ENCODE results near the gene ZNF37A.

The ZNF37A gene

GRCh38 chr10:38093816-38094157, 350 bp upstream of the ZNF37A start:
- peak overlapping the region; percentile 79 for H3K4me3 ChIP-seq (ENCODE audit: insufficient read depth, low read length, poor library complexity, severe bottlenecking)
- H3K9me2 ChIP-seq (replicated peaks; ENCODE audit: insufficient read depth, low read length) = no peaks in the 10 kb centered on the region
- TF ChIP-seq CTCF (IDR thresholded peaks at IDR 0.05; ENCODE audit: insufficient read depth, low read length, poor library complexity, severe bottlenecking) (no peak), EZH2phosphoT487 (conservative IDR thresholded peaks at IDR 0.05; ENCODE audit: low read length) (no peak)
- H3K9me3 ChIP-seq (ENCODE audit: insufficient read depth, low read length) = no peaks in the 10 kb centered on the region
- peaks cover 22% of the 10 kb centered on the region for H3K36me3 ChIP-seq (ENCODE audit: low read length)
- H3K27me3 ChIP-seq (ENCODE audit: low read length) = no peaks in the 10 kb centered on the region
- H3K4me2 ChIP-seq (ENCODE audit: low read depth, low read length, poor library complexity, severe bottlenecking) = peak overlapping the region; percentile 87
- no peak overlapping the region for H3K27ac ChIP-seq (ENCODE audit: low read depth, low read length)
- H3K9ac ChIP-seq (ENCODE audit: low read length) = peak overlapping the region; percentile 90
- H3K79me2 ChIP-seq (ENCODE audit: insufficient read depth, low read length) = peaks cover 9% of the 10 kb centered on the region
- H3F3A ChIP-seq (ENCODE audit: insufficient read depth) = 0 out of 2 replicates have a peak, but pooled peaks cover 2% of the 10 kb centered on the region
- peak overlapping the region; percentile 95 for H2AFZ ChIP-seq (ENCODE audit: low read depth, low read length, severe bottlenecking)
- H4K20me1 ChIP-seq (ENCODE audit: low read depth, low read length) = no peaks in the 10 kb centered on the region

- Histone ChIP-seq H3K9me3 (ENCODE audit: insufficient read depth, low read length) (no peaks in the 10 kb centered on the region), H2AFZ (ENCODE audit: low read depth, low read length, severe bottlenecking) (peak overlapping the region; percentile 95), H4K20me1 (ENCODE audit: low read depth, low read length) (no peaks in the 10 kb centered on the region), H3K27me3 (ENCODE audit: low read length) (no peaks in the 10 kb centered on the region), H3K9me2 (replicated peaks; ENCODE audit: insufficient read depth, low read length) (no peaks in the 10 kb centered on the region), H3F3A (ENCODE audit: insufficient read depth) (0 out of 2 replicates have a peak, but pooled peaks cover 2% of the 10 kb centered on the region), H3K36me3 (ENCODE audit: low read length) (peaks cover 28% of the 10 kb centered on the region), H3K4me2 (ENCODE audit: low read depth, low read length, poor library complexity, severe bottlenecking) (peak overlapping the region; percentile 87), H3K9ac (ENCODE audit: low read length) (peak overlapping the region; percentile 90), H3K27ac (ENCODE audit: low read depth, low read length) (no peak overlapping the region), H3K79me2 (ENCODE audit: insufficient read depth, low read length) (peaks cover 9% of the 10 kb centered on the region), H3K4me3 (ENCODE audit: insufficient read depth, low read length, poor library complexity, severe bottlenecking) (peak overlapping the region; percentile 79)
- TF ChIP-seq EZH2phosphoT487 (conservative IDR thresholded peaks at IDR 0.05; ENCODE audit: low read length) (no peak), CTCF (IDR thresholded peaks at IDR 0.05; ENCODE audit: insufficient read depth, low read length, poor library complexity, severe bottlenecking) (no peak)
Observed at GRCh38 chr10:38094927-38095574, 914 bp downstream of the ZNF37A start.

GRCh38 chr10:38102880-38103279, 8.7 kb downstream of the ZNF37A start:
- H3K79me2 ChIP-seq (ENCODE audit: insufficient read depth, low read length) = no peaks in the 10 kb centered on the region; the same call in 1 of the 2 replicates
- H3K4me3 ChIP-seq (ENCODE audit: insufficient read depth, low read length, poor library complexity, severe bottlenecking) = no peak overlapping the region
- no peak overlapping the region for H3K4me2 ChIP-seq (ENCODE audit: low read depth, low read length, poor library complexity, severe bottlenecking)
- peaks cover 56% of the 10 kb centered on the region for H3K36me3 ChIP-seq (ENCODE audit: low read length)
- no peaks in the 10 kb centered on the region for H3F3A ChIP-seq (ENCODE audit: insufficient read depth)
- TF ChIP-seq EZH2phosphoT487 (conservative IDR thresholded peaks at IDR 0.05; ENCODE audit: low read length) (no peak), CTCF (IDR thresholded peaks at IDR 0.05; ENCODE audit: insufficient read depth, low read length, poor library complexity, severe bottlenecking) (no peak)
- no peaks in the 10 kb centered on the region for H4K20me1 ChIP-seq (ENCODE audit: low read depth, low read length)
- no peak overlapping the region for H3K27ac ChIP-seq (ENCODE audit: low read depth, low read length)
- peaks cover 4% of the 10 kb centered on the region; the same call in 1 of the 2 replicates for H3K9me3 ChIP-seq (ENCODE audit: insufficient read depth, low read length)
- H2AFZ ChIP-seq (ENCODE audit: low read depth, low read length, severe bottlenecking) = no peak overlapping the region
- no peaks in the 10 kb centered on the region for H3K27me3 ChIP-seq (ENCODE audit: low read length)
- no peak overlapping the region for H3K9ac ChIP-seq (ENCODE audit: low read length)
- H3K9me2 ChIP-seq (replicated peaks; ENCODE audit: insufficient read depth, low read length) = no peaks in the 10 kb centered on the region
